Spinal cord (tissue), 10 donors: ENCODE measurements around the gene SMIM33. TPM values are rescaled to one million over a fixed set of nuclear protein-coding genes. Genes with fewer than 3 reads are reported as not detected.
"Not testable (repeated sequence)": the region's sequence is repeated elsewhere in the genome, so short reads cannot be mapped to it uniquely, and the experiment has no call there.

ENCODE experiments used
- DNase-seq, 6 donors: peaks; one replicate each; pipeline versions ENCODE4 v3.0.0 to v3.0.0-alpha.2; 2013 to 2015; ENCODE audit warnings: low spot score in 6 of 6, low read depth in 4 of 6
- H3K27ac ChIP-seq: one replicate; pipeline ENCODE4 v1.5.1; 2013; ENCODE audit warnings: low read depth, low read length, control low read depth
- H3K27me3 ChIP-seq: one replicate; pipeline ENCODE4 v1.6.1; 2013; ENCODE audit warnings: low read length; ENCODE audit not compliant: control insufficient read depth, insufficient read depth
- H3K36me3 ChIP-seq: one replicate; pipeline ENCODE4 v1.6.1; 2013; ENCODE audit warnings: low read length; ENCODE audit not compliant: control insufficient read depth, insufficient read depth
- H3K4me1 ChIP-seq: one replicate; pipeline ENCODE4 v1.6.1; 2013; ENCODE audit warnings: low read length; ENCODE audit not compliant: control insufficient read depth, insufficient read depth
- H3K4me3 ChIP-seq: one replicate; pipeline ENCODE4 v1.5.1; 2013; ENCODE audit warnings: low read depth, low read length, control low read depth
- H3K9me3 ChIP-seq: one replicate; pipeline ENCODE4 v1.6.1; 2013; ENCODE audit warnings: low read length; ENCODE audit not compliant: control insufficient read depth, insufficient read depth
- WGBS: methylation state at CpG from one replicate; pipeline ENCODE4 v1.1.5; 2013; ENCODE audit warnings: missing lambda C conversion rate; ENCODE audit not compliant: insufficient coverage; 5-methylcytosine and 5-hydroxymethylcytosine counted together
- polyA plus RNA-seq, 2 donors: library from polyadenylated mRNA; unstranded; fragments of 120-200 nt; gene quantifications; one replicate each; pipeline ENCODE4 v1.2.1, GENCODE V29; 2013; ENCODE audit not compliant: insufficient read length in 2 of 2
- total RNA-seq, 2 donors: library from RNA; depleted of rRNA in 1 of 2; stranded (reverse); fragments of 120-200 nt in 1 of 2; fragments of >200 nt in 1 of 2; gene quantifications; one replicate each; pipeline versions ENCODE4 v1.2.3 to v1.2.4, GENCODE V29; 2013 to 2014
- donor health status: healthy.

Gene SMIM33
- total and polyA plus RNA-seq, 4 donors: not detected

DNA sequence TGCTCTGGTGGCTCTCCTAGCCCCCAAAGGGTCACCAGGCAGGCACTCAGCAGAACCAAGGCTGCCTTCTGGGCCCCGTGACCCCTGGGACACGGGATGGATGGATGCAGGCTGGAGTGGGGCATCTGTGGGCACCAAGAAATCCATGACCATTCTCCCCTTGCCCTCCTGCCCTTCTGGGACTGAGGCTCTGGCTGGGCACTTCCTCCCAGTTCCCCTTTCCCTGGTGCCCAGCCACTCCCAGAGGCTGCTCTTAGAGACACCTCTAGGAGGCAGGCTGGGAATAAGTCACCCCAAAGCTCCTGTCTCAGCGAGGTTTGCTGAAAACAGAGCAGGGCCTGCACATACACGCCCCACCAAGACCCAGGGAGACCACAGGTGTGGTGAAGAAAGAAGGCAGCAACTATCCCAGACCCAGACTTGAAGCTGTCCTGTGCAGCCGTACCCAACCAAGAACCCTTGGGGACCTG, 10.8 kb downstream of the SMIM33 start:
- no peaks in the 10 kb centered on the region for H3K36me3 ChIP-seq
- WGBS: 79% methylated on average over 5 of the region's 5 CpGs
- H3K4me1 ChIP-seq: peaks cover 15% of the 10 kb centered on the region
- no peak for DNase-seq
- H3K27me3 ChIP-seq: no peaks in the 10 kb centered on the region
- peak overlapping the region; percentile 29 for H3K4me3 ChIP-seq
- no peaks in the 10 kb centered on the region for H3K9me3 ChIP-seq
- H3K27ac ChIP-seq: peak overlapping the region; percentile 86

DNA sequence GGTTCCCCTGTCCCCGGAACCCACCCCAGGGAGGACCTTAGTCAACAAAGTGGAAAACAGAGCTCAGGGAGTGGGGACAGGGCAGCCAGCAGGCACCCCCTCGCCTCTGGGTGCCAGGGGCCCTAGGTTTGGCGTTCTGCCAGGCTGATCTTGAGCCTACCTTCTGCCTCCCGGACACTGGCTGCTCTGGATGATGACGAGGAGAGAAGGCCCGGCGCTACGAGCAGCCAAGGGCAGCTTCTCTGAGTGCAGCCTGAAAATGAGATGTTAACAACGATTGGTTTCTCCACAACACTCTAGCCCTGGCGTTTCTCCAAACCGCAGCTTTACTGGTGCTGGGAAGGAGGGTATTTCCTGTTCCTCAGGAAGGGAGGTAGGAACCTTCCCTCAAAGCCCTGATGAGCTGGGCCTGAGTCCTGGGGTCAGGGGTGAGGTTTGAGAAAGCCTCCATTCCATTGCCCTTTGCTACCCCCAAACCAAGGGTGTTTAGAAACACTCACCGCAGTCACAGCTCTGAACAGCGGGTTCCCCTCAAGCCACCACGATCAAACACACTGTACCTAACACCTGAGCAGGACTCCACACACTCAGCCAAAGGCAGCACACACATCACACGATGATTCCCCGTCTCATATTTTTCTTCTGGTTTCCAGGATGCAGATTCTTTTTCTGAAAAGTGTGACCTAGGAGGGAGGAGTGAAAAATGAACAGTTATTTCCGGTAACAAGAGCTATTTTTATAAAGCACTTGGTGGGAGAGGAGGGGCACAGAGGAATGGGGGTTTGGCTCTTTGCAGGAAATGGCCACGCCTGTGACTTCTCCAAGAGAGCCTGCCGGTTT, 11.5 kb downstream of the SMIM33 start, which contains the start of gene STING1:
STING1 (minus strand) TSS at position 709 of the 840 bp plus-strand sequence. CDS start 1,054 bp downstream, outside the sequence.
- 59% methylated on average over 10 of the region's 19 CpGs for WGBS
- Histone ChIP-seq H3K27ac (peak within 1 kb of the TSS; percentile 86), H3K4me3 (peak within 1 kb of the TSS; percentile 29)

DNA sequence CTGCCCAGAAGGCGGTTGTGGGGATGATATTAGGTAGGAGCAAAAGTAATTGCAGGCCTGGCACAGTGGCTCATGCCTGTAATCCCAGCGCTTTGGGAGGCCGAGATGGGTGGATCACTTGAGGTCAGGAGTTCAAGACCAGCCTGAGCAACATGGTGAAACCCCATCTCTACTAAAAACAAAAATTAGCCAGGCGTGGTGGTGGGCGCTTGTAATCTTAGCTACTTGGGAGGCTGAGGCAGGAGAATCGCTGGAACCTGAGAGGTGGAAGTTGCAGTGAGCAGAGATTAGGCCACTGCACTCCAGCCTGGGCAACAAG, 12.0 kb downstream of the SMIM33 start:
- WGBS: no CpG with 5 or more reads among the region's 6 CpGs
- H3K27me3 ChIP-seq, H3K9me3 ChIP-seq, DNase-seq, H3K36me3 ChIP-seq, H3K4me3 ChIP-seq: not testable (repeated sequence)
- H3K4me1 ChIP-seq: peaks cover 15% of the 10 kb centered on the region
- H3K27ac ChIP-seq: peak overlapping the region; percentile 86

More for the DNA sequence above, 11.5 kb downstream of the SMIM33 start, which contains the start of gene STING1:
- peaks cover 15% of the 10 kb centered on the region for H3K4me1 ChIP-seq
- no peaks in the 10 kb centered on the region for H3K27me3 ChIP-seq
- no peaks in the 10 kb centered on the region for H3K9me3 ChIP-seq
- DNase-seq: peak in 4 of 6 donors; percentile 17 to 75 (median 35)
- no peaks in the 10 kb centered on the region for H3K36me3 ChIP-seq

DNA sequence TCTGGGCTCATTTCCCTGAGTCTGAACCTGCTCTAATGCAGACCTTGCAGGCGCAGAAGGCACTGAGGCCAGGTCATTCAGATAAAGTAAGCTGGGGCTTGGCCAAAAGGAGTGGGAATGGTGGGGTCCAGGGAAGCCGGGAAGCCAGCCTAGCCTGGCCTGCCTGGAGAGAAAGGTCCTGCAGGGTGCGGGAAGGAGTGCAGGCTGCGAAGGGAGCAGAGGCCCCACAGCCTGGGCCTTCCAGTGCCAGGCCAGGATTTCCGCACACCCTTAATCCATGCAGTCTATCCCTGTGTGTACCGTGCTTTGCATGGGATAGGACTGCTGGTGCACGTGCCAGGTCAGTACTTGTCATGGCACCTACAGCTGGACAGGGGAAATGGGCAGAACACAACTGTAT, 15.4 kb downstream of the SMIM33 start:
- no peak overlapping the region for H3K27ac ChIP-seq
- peaks cover 17% of the 10 kb centered on the region for H3K4me1 ChIP-seq
- WGBS: 55% methylated on average over 7 of the region's 7 CpGs
- DNase-seq: no peak
- H3K36me3 ChIP-seq: no peaks in the 10 kb centered on the region
- no peaks in the 10 kb centered on the region for H3K27me3 ChIP-seq
- no peaks in the 10 kb centered on the region for H3K9me3 ChIP-seq
- no peak overlapping the region for H3K4me3 ChIP-seq

DNA sequence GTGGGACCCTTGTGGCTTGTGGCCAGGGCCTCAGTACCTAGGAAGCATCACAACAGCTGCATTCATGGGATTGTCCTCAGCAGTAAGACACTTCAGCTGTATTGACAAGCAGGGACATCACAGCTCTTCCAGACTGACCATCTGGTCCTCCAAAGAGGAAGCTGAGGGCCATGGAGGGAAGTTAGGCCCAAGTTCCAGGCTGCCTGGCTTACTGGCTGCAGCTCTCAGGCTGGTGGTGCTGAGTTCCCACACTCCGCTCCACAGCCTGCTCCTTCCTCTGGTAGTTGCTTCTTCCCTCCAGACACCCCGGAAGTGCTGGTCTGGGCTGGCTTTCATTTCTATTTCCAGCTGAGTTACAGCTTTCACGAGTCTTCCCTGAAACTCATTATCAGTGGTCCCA, 17.5 kb downstream of the SMIM33 start:
- Histone ChIP-seq H3K9me3 (no peaks in the 10 kb centered on the region), H3K27me3 (no peaks in the 10 kb centered on the region), H3K4me3 (no peak overlapping the region), H3K4me1 (peaks cover 7% of the 10 kb centered on the region), H3K36me3 (no peaks in the 10 kb centered on the region), H3K27ac (no peak overlapping the region)
- DNase-seq: no peak
- WGBS: 61% methylated on average over 2 of the region's 3 CpGs

DNA sequence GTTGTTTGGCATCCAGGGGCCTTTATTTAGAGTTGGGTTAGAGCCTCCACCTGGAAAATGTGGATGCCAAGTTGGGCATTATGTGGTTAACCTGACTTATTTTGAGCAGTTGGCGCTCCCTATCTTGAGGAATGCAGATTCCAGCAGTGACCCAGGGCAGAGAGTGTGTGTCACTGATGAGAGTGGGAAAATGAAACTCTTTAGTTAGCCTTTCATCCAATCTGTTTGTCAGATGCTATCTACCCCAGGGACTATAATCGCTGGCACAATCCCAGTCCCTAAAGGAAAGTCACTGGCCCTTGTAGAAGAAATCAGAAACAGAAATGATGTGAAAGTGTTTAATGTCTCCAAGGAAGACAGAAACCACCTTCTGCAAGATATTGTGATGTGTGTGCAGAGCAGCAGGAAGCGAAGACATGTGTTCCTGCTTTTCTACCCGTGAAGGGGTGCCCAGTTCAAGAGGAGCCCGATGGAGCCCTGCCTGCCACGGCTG, 21.9 kb downstream of the SMIM33 start:
- Histone ChIP-seq H3K4me3 (no peak overlapping the region), H3K36me3 (no peaks in the 10 kb centered on the region), H3K4me1 (peaks cover 3% of the 10 kb centered on the region), H3K27me3 (no peaks in the 10 kb centered on the region), H3K27ac (no peak overlapping the region), H3K9me3 (no peaks in the 10 kb centered on the region)
- WGBS: 56% methylated on average over 4 of the region's 6 CpGs
- DNase-seq: peak in 1 of 6 donors; percentile 5

DNA sequence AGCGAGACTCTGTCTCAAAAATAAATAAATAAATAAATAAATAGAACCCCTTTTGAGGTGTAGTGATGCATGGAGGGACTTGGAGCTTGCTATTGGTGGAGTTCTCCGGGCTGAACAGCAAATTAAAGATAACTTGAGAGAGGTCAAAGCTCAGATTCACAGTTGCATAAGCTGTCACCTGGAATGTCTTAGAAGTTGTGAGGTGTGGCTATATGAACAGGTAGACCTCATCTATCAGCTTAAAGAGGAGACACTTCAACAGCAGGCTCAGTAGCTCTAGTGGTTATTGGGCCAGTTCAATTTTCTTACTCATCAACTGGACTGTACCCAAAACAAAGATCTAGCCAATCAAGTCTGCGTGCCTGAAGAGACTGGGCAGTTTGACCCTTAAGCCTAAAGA, 23.5 kb downstream of the SMIM33 start:
- H3K36me3 ChIP-seq: no peaks in the 10 kb centered on the region
- WGBS: 100% methylated on average over 2 of the region's 3 CpGs
- no peaks in the 10 kb centered on the region for H3K9me3 ChIP-seq
- no peaks in the 10 kb centered on the region for H3K4me1 ChIP-seq
- H3K4me3 ChIP-seq: no peak overlapping the region
- DNase-seq: no peak
- no peak overlapping the region for H3K27ac ChIP-seq
- H3K27me3 ChIP-seq: no peaks in the 10 kb centered on the region

DNA sequence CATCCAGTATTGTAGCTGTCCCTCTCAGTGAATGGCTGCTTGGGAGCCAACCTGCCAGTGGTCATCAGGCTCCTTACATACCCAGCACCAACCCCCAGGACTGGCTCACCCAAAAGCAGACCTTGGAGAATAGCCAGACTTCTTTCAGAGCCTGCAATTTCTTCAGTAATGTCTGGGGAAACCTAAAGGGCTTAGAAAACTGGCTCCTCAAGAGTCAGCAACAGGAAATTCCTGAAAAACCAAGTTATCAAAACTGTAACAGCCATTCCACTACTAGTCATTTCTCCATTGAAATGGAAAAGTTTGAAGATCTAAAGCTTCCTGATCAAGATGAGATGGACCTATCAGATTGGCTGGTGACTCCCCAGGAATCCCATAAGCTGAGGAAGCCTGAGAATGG, 24.0 kb downstream of the SMIM33 start:
- Histone ChIP-seq H3K27me3 (no peaks in the 10 kb centered on the region), H3K4me3 (no peak overlapping the region), H3K27ac (no peak overlapping the region), H3K9me3 (no peaks in the 10 kb centered on the region), H3K36me3 (no peaks in the 10 kb centered on the region), H3K4me1 (no peaks in the 10 kb centered on the region)
- no peak for DNase-seq

DNA sequence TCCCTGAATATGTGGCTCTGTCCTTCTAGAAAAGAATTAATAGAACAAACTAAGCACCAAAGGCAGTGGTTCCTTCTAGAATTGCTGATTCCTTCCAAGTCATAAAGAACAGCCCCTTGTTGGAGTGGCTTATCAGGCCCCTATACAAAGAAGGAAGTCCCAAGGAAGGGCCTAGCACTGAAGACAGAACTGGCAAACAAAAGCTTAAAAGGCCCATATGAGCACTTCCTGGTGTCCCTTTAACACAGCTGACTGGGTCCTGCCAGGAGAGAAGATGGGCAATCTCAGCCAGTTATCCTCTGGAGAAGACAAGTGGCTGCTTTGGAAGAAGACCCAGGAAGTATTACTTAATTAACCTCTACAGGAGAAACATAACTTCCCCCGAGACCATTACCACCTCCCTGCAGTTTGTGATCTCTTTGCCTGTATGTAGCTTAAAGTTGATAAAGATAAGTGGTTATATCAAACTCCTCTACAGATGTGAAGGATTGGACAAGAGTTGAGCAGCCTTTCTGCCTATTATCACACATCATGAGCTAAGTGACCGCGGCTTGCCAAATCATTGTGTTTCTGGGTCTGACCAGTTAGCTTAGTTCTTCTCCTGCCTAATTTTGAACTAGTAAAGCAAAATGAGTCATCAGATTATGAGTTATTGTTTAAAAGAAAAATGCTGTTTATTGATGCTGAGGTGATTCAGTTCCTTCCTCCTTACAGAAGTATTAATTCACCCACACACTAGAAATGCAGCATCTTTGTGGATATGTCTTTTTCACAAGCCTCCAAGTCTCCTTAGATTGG, 25.0 kb downstream of the SMIM33 start:
- H3K4me3 ChIP-seq: no peak overlapping the region
- no peaks in the 10 kb centered on the region for H3K4me1 ChIP-seq
- H3K9me3 ChIP-seq: no peaks in the 10 kb centered on the region
- DNase-seq: no peak
- no CpG with 5 or more reads among the region's 3 CpGs for WGBS
- H3K36me3 ChIP-seq: no peaks in the 10 kb centered on the region
- no peak overlapping the region for H3K27ac ChIP-seq
- no peaks in the 10 kb centered on the region for H3K27me3 ChIP-seq
